DND-41 (cell line): ENCODE measurements around the gene LY9.

Source experiments
- ATAC-seq: fragments of 200-7000 bp; cut with Tn5 transposase; 3 replicates; pipeline ENCODE4 v1.9.1; 2021; ENCODE audit warnings: low read depth; ENCODE audit not compliant: insufficient read depth
- DNase-seq: peaks from one replicate; pipeline ENCODE4 v3.0.0-alpha.2; 2020
- H2AFZ ChIP-seq: 2 replicates; pipeline ENCODE4 v1.6.0; 2012; ENCODE audit warnings: low read depth, low read length
- H3K27ac ChIP-seq: 2 replicates; pipeline ENCODE4 v1.5.1; 2012; ENCODE audit warnings: low read length, inconsistent platforms
- H3K27me3 ChIP-seq: fragments of 200-600 bp; sonication (generic); 2 replicates; pipeline ENCODE4 v1.6.0; 2012; ENCODE audit warnings: low read length, mild to moderate bottlenecking, inconsistent platforms; ENCODE audit not compliant: insufficient read depth, poor library complexity
- H3K36me3 ChIP-seq: 2 replicates; pipeline ENCODE4 v1.5.1; 2012; ENCODE audit warnings: low read length, inconsistent platforms; ENCODE audit not compliant: insufficient read depth
- H3K4me1 ChIP-seq: 2 replicates; pipeline ENCODE4 v1.5.1; 2012; ENCODE audit warnings: mild to moderate bottlenecking, low read length; ENCODE audit not compliant: insufficient read depth
- H3K4me2 ChIP-seq: 2 replicates; pipeline ENCODE4 v1.6.0; 2012; ENCODE audit warnings: mild to moderate bottlenecking, moderate library complexity, low read length, inconsistent platforms; ENCODE audit not compliant: insufficient read depth
- H3K4me3 ChIP-seq, 2 experiments: fragments of 200-600 bp in 1 of 2; shearing (Covaris generic) in 1 of 2; 2 replicates each; pipeline ENCODE4 v1.5.1; 2012 to 2016; ENCODE audit warnings: inconsistent platforms in 2 of 2, low read length in 2 of 2, mild to moderate bottlenecking in 2 of 2, low read depth in 1 of 2, moderate library complexity in 1 of 2
- H3K79me2 ChIP-seq: 2 replicates; pipeline ENCODE4 v1.6.0; 2012; ENCODE audit warnings: low read length, inconsistent platforms; ENCODE audit not compliant: insufficient read depth
- H3K9ac ChIP-seq: 2 replicates; pipeline ENCODE4 v1.6.0; 2012; ENCODE audit warnings: low read depth, mild to moderate bottlenecking, inconsistent platforms, low read length, moderate library complexity
- H3K9me3 ChIP-seq: 2 replicates; pipeline ENCODE4 v1.5.1; 2012; ENCODE audit warnings: low read length, moderate library complexity, mild to moderate bottlenecking, inconsistent platforms; ENCODE audit not compliant: insufficient read depth, severe bottlenecking
- H4K20me1 ChIP-seq: 2 replicates; pipeline ENCODE4 v1.6.0; 2012; ENCODE audit warnings: low read length; ENCODE audit not compliant: insufficient read depth
- EZH2 ChIP-seq: IDR thresholded peaks from 3 replicates; pipeline ENCODE4 v1.6.1; 2012; ENCODE audit warnings: borderline replicate concordance, low read depth, mild to moderate bottlenecking, moderate library complexity, low read length, inconsistent platforms; ENCODE audit not compliant: severe bottlenecking
- TF ChIP-seq, protein P1 (sequence below): IDR thresholded peaks from 2 replicates; pipeline ENCODE4 v1.5.1; 2012; ENCODE audit warnings: borderline replicate concordance, low read length, moderate library complexity, mild to moderate bottlenecking; ENCODE audit not compliant: poor library complexity, severe bottlenecking; ENCODE audit errors: extremely low read depth

Gene LY9

DNA sequence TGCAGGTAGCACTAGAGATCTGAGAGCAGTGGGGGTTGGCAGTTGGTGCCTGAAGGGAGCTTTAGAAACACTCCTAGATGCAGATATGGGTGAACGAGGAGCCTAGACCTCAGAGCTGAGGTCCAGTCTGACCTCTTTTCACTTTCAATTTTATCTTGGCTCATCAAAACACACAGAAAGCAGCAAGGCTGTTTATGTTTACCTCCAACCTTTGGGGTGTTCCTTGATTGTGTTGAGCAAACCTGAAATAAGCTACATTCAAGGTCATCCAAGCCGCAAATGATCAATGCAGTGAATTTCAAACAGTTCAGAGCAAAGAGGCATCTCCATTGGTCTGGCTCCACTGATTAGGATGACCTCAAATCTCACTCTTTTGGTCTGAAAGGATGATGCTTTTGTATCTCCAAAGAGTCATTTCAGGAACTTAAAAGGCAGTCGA is 1.3 kb downstream of the LY9 start:
- ATAC-seq: no peak
- H3K4me2 ChIP-seq: peak overlapping the region; percentile 28

DNA sequence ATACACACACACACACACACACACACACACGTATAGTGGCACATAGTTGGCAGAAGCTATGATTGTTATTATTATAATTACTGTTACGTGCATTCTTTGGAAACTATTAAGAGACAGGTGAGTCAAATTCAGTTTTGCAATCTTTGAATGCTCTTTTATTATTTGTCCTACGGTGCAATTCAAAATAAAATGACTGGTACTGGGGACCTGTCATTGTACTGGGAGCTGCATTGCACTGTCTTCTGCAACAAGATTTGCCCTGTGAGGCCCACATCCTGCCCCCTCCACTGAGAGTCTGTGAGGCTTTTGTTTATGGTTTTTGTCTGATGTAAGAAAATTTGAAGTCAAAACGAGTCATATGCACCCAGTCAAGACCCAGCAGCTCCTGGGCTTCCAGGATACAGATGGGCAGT is 1.9 kb downstream of the LY9 start:
- Histone ChIP-seq H3K4me2 (peak overlapping the region; percentile 28), H3K9me3 (no peaks in the 10 kb centered on the region), H3K4me1 (peaks cover 70% of the 10 kb centered on the region), H3K9ac (peak overlapping the region; percentile 46), H2AFZ (peak overlapping the region; percentile 58), H3K27me3 (no peaks in the 10 kb centered on the region), H3K79me2 (no peaks in the 10 kb centered on the region), H3K27ac (peak overlapping the region; percentile 75), H4K20me1 (no peaks in the 10 kb centered on the region), H3K36me3 (no peaks in the 10 kb centered on the region), H3K4me3 (no peak overlapping the region)
- TF ChIP-seq EZH2: no peak
- TF ChIP-seq, protein P1, sequence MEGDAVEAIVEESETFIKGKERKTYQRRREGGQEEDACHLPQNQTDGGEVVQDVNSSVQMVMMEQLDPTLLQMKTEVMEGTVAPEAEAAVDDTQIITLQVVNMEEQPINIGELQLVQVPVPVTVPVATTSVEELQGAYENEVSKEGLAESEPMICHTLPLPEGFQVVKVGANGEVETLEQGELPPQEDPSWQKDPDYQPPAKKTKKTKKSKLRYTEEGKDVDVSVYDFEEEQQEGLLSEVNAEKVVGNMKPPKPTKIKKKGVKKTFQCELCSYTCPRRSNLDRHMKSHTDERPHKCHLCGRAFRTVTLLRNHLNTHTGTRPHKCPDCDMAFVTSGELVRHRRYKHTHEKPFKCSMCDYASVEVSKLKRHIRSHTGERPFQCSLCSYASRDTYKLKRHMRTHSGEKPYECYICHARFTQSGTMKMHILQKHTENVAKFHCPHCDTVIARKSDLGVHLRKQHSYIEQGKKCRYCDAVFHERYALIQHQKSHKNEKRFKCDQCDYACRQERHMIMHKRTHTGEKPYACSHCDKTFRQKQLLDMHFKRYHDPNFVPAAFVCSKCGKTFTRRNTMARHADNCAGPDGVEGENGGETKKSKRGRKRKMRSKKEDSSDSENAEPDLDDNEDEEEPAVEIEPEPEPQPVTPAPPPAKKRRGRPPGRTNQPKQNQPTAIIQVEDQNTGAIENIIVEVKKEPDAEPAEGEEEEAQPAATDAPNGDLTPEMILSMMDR: no peak
- ATAC-seq (peak; percentile 85), DNase-seq (peak; percentile 85)

More for the DNA sequence above, 1.3 kb downstream of the LY9 start:
- TF ChIP-seq, protein P1: no peak
- no peak for TF ChIP-seq EZH2
- H3K9me3 ChIP-seq: no peaks in the 10 kb centered on the region
- H4K20me1 ChIP-seq: no peaks in the 10 kb centered on the region
- no peak for DNase-seq
- H2AFZ ChIP-seq: peak overlapping the region; percentile 25
- H3K4me1 ChIP-seq: peaks cover 70% of the 10 kb centered on the region
- peak overlapping the region; percentile 75 for H3K27ac ChIP-seq
- H3K9ac ChIP-seq: peak overlapping the region; percentile 23
- H3K27me3 ChIP-seq: no peaks in the 10 kb centered on the region
- no peak overlapping the region for H3K4me3 ChIP-seq
- no peaks in the 10 kb centered on the region for H3K36me3 ChIP-seq
- H3K79me2 ChIP-seq: no peaks in the 10 kb centered on the region

DNA sequence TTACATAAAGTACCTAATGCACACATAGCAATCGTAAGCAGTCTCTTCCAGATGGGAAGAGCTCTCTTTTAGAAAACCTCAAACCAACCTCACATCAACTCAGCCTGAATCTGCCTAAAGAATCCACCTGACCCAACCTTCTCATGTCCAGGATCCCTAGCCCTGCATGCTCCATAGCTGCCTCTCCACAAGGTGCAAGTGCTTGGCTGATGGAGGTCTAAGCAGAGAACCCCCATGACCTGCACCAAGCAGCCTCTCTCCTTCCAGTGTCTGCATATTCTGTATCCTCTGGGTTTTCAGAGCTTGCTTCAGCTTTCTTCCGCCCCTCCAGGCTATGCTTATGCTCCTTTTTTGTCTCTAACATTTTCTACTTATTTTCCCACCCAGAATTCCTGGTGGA is 2.5 kb downstream of the LY9 start:
- Histone ChIP-seq H3K27ac (peak overlapping the region; percentile 75), H3K4me3 (no peak overlapping the region; a peak in 1 of 4 replicates), H3K9ac (peak overlapping the region; percentile 46), H3K27me3 (no peaks in the 10 kb centered on the region), H3K4me1 (peaks cover 70% of the 10 kb centered on the region), H3K9me3 (no peaks in the 10 kb centered on the region), H3K4me2 (peak overlapping the region; percentile 28; the same call in 1 of the 2 replicates), H3K79me2 (no peaks in the 10 kb centered on the region), H2AFZ (peak overlapping the region; percentile 58), H3K36me3 (no peaks in the 10 kb centered on the region), H4K20me1 (no peaks in the 10 kb centered on the region)
- ATAC-seq: no peak
- TF ChIP-seq, protein P1: no peak
- TF ChIP-seq EZH2: no peak
- DNase-seq: no peak
